H7 (cell line): ENCODE measurements around the gene CD46. TPM values are rescaled to one million over a fixed set of nuclear protein-coding genes. Genes with fewer than 3 reads are reported as not detected.

Source experiments
- DNase-seq: peaks from one replicate; pipeline ENCODE4 v3.0.0; 2012
- H3K27me3 ChIP-seq: 2 replicates; pipeline ENCODE4 v1.6.0; 2011; ENCODE audit warnings: mild to moderate bottlenecking, low read length; ENCODE audit not compliant: control insufficient read depth, insufficient read depth
- H3K36me3 ChIP-seq: replicated peaks from 2 replicates; pipeline ENCODE4 v1.5.1; 2011; ENCODE audit warnings: low read length; ENCODE audit not compliant: control insufficient read depth, insufficient read depth
- H3K4me3 ChIP-seq: 2 replicates; pipeline ENCODE4 v1.5.1; 2011; ENCODE audit warnings: low read depth, mild to moderate bottlenecking, control low read depth, low read length, moderate library complexity; ENCODE audit not compliant: insufficient read depth
- total RNA-seq: library from RNA; depleted of rRNA; stranded (reverse); fragments of >200 nt; shearing (Covaris generic); gene quantifications from 2 replicates; pipeline ENCODE4 v1.2.3, GENCODE V29; 2014

CD46 gene
- total RNA-seq, 1 experiment from 2014 or later = 80.9 TPM

- no peaks in the 10 kb centered on the region for H3K27me3 ChIP-seq
- peak; percentile 79 for DNase-seq
- no peak overlapping the region for H3K4me3 ChIP-seq
- H3K36me3 ChIP-seq = no peaks in the 10 kb centered on the region
Observed at GRCh38 chr1:207811920-207812720, 60.3 kb downstream of the CD46 start.

GRCh38 chr1:207812778-207813511 is 61.1 kb downstream of the CD46 start:
- H3K27me3 ChIP-seq = no peaks in the 10 kb centered on the region
- no peak overlapping the region for H3K4me3 ChIP-seq
- no peaks in the 10 kb centered on the region for H3K36me3 ChIP-seq
- no peak for DNase-seq

- no peaks in the 10 kb centered on the region for H3K27me3 ChIP-seq
Observed at GRCh38 chr1:207813512-207813881, 61.6 kb downstream of the CD46 start.

GRCh38 chr1:207813946-207814345 is 62.1 kb downstream of the CD46 start:
- no peak for DNase-seq

More at GRCh38 chr1:207813512-207813881, 61.6 kb downstream of the CD46 start:
- Histone ChIP-seq H3K36me3 (no peaks in the 10 kb centered on the region), H3K4me3 (no peak overlapping the region)
- DNase-seq = no peak

GRCh38 chr1:207814469-207814868 is 62.6 kb downstream of the CD46 start:
- no peak for DNase-seq
- H3K27me3 ChIP-seq = no peaks in the 10 kb centered on the region
- no peak overlapping the region for H3K4me3 ChIP-seq
- no peaks in the 10 kb centered on the region for H3K36me3 ChIP-seq

More at GRCh38 chr1:207813946-207814345, 62.1 kb downstream of the CD46 start:
- H3K4me3 ChIP-seq = no peak overlapping the region
- no peaks in the 10 kb centered on the region for H3K36me3 ChIP-seq
- no peaks in the 10 kb centered on the region for H3K27me3 ChIP-seq

- Histone ChIP-seq H3K27me3 (no peaks in the 10 kb centered on the region), H3K4me3 (no peak overlapping the region), H3K36me3 (no peaks in the 10 kb centered on the region)
- DNase-seq = no peak
Observed at GRCh38 chr1:207815466-207815865, 63.6 kb downstream of the CD46 start.

GRCh38 chr1:207815913-207816291 is 64.0 kb downstream of the CD46 start:
- Histone ChIP-seq H3K4me3 (no peak overlapping the region), H3K36me3 (no peaks in the 10 kb centered on the region), H3K27me3 (no peaks in the 10 kb centered on the region)
- no peak for DNase-seq

- Histone ChIP-seq H3K27me3 (no peaks in the 10 kb centered on the region), H3K4me3 (no peak overlapping the region), H3K36me3 (no peaks in the 10 kb centered on the region)
- DNase-seq = no peak
Observed at GRCh38 chr1:207817166-207817565, 65.3 kb downstream of the CD46 start.

- no peak for DNase-seq
- Histone ChIP-seq H3K36me3 (no peaks in the 10 kb centered on the region), H3K4me3 (no peak overlapping the region), H3K27me3 (no peaks in the 10 kb centered on the region)
Observed at GRCh38 chr1:207817778-207818751, 66.2 kb downstream of the CD46 start.

GRCh38 chr1:207818971-207819451 is 67.2 kb downstream of the CD46 start:
- Histone ChIP-seq H3K36me3 (no peaks in the 10 kb centered on the region), H3K27me3 (no peaks in the 10 kb centered on the region), H3K4me3 (no peak overlapping the region)
- DNase-seq = no peak

GRCh38 chr1:207820568-207821463 is 69.0 kb downstream of the CD46 start:
- Histone ChIP-seq H3K27me3 (no peaks in the 10 kb centered on the region), H3K36me3 (no peaks in the 10 kb centered on the region), H3K4me3 (no peak overlapping the region)
- DNase-seq = no peak

- Histone ChIP-seq H3K36me3 (no peaks in the 10 kb centered on the region), H3K4me3 (no peak overlapping the region), H3K27me3 (no peaks in the 10 kb centered on the region)
- DNase-seq = peak; percentile 39
Observed at GRCh38 chr1:207821464-207822045, 69.7 kb downstream of the CD46 start.

GRCh38 chr1:207822124-207822601 is 70.3 kb downstream of the CD46 start:
- H3K27me3 ChIP-seq = no peaks in the 10 kb centered on the region
- H3K36me3 ChIP-seq = no peaks in the 10 kb centered on the region
- H3K4me3 ChIP-seq = no peak overlapping the region
- peak; percentile 51 for DNase-seq
